Stimulated activated CD4-positive, alpha-beta T cell treated with anti-CD3 and anti-CD28 coated beads, Interleukin-12 subunit alpha, Interleukin-12 subunit beta, amount 100 ng/mL, for 24 hours (primary cell): ENCODE measurements around the gene NPTXR.

Experiments used
- DNase-seq, 2 experiments: peaks; one replicate each; pipeline ENCODE4 v3.0.0-alpha.2; 2020; ENCODE audit warnings: low read depth in 2 of 2

NPTXR gene

GRCh38 chr22:38770257-38770949 is 73.4 kb downstream of the NPTXR start:
- no peak for DNase-seq
